A549 (cell line): Measurements from ENCODE around the gene WDR19.

Source experiments
- CHD2 ChIP-seq: fragments of 150-350 bp; IDR thresholded peaks from 2 replicates; pipeline ENCODE4 v1.6.1; 2014; ENCODE audit warnings: low read length; ENCODE audit not compliant: partially characterized antibody
- CTCF ChIP-seq: fragments of >200 bp; sonication (Bioruptor Twin); formaldehyde crosslinking; IDR thresholded peaks from 3 replicates; pipeline ENCODE4 v1.5.1; 2016
- ELK1 ChIP-seq: fragments of 150-350 bp; IDR thresholded peaks from 2 replicates; pipeline ENCODE4 v1.6.1; 2014; ENCODE audit warnings: low read depth, mild to moderate bottlenecking, low read length
- HDAC2 ChIP-seq: fragments of 200-600 bp; sonication (generic); IDR thresholded peaks from 2 replicates; pipeline ENCODE4 v1.6.1; 2016
- NPAS2 ChIP-seq: fragments of 250-450 bp; sonication (Bioruptor Pico); IDR thresholded peaks from 2 replicates; pipeline ENCODE4 v1.8.0; 2022; ENCODE audit warnings: mild to moderate bottlenecking, moderate library complexity, borderline replicate concordance
- RAD21 ChIP-seq, 2 experiments: fragments of >200 bp in 1 of 2; sonication (Bioruptor Twin) in 1 of 2; formaldehyde crosslinking in 1 of 2; IDR thresholded peaks in 1 of 2; conservative IDR thresholded peaks in 1 of 2; 2 replicates in 1 of 2; 3 replicates in 1 of 2; pipeline ENCODE4 v1.6.1; 2012 to 2018; ENCODE audit warnings: inconsistent platforms in 1 of 2
- RCOR1 ChIP-seq: fragments of 150-350 bp; IDR thresholded peaks from 2 replicates; pipeline ENCODE4 v1.6.1; 2014; ENCODE audit warnings: antibody characterized with exemption, low read length, low read depth
- REST ChIP-seq: fragments of 200-600 bp; sonication (generic); IDR thresholded peaks from 2 replicates; pipeline ENCODE4 v1.6.1; 2016; ENCODE audit warnings: antibody characterized with exemption, mild to moderate bottlenecking, moderate library complexity
- SREBF2 ChIP-seq: fragments of 450-650 bp; IDR thresholded peaks from 2 replicates; pipeline ENCODE4 v1.6.1; 2014; ENCODE audit warnings: mild to moderate bottlenecking, moderate library complexity
- ZC3H11A ChIP-seq: fragments of 450-650 bp; IDR thresholded peaks from 2 replicates; pipeline ENCODE4 v1.6.1; 2014; ENCODE audit warnings: antibody characterized with exemption, mild to moderate bottlenecking

- TF ChIP-seq ZC3H11A (no peak), REST (no peak), NPAS2 (CRISPR knock-in tag) (no peak), ELK1 (no peak), CTCF (no peak), HDAC2 (no peak), SREBF2 (no peak), CHD2 (no peak), RCOR1 (no peak), RAD21 (conservative IDR thresholded peaks at IDR 0.05 in 1 of 2, IDR thresholded peaks at IDR 0.05 in 1 of 2) (no peak)
Observed at GRCh38 chr4:39166177-39166576, 16.2 kb upstream of the WDR19 start.
